GM06990 (cell line): ENCODE measurements around the gene PROP1.
"Not testable (repeated sequence)": the region's sequence is repeated elsewhere in the genome, so short reads cannot be mapped to it uniquely, and the experiment has no call there.

ENCODE experiments used
- DNase-seq: peaks from one replicate; pipeline ENCODE4 v3.0.0-alpha.2; 2011; ENCODE audit not compliant: insufficient read length; ENCODE audit errors: extremely low read depth
- H3K27me3 ChIP-seq: replicated peaks from 2 replicates; pipeline ENCODE4 v1.6.0; 2011; ENCODE audit warnings: low read length; ENCODE audit not compliant: control insufficient read depth, insufficient read depth
- H3K36me3 ChIP-seq: 2 replicates; pipeline ENCODE4 v1.5.1; 2011; ENCODE audit warnings: low read length; ENCODE audit not compliant: control insufficient read depth, insufficient read depth
- H3K4me3 ChIP-seq: replicated peaks from 2 replicates; pipeline ENCODE4 v1.5.1; 2011; ENCODE audit warnings: low read depth, mild to moderate bottlenecking, control low read depth, low read length
- TF ChIP-seq, protein P1 (sequence below): IDR thresholded peaks from 2 replicates; pipeline ENCODE4 v1.5.1; 2011; ENCODE audit warnings: low read length, control low read depth, mild to moderate bottlenecking, inconsistent platforms; ENCODE audit not compliant: insufficient read depth, poor library complexity, severe bottlenecking

PROP1 gene

DNA sequence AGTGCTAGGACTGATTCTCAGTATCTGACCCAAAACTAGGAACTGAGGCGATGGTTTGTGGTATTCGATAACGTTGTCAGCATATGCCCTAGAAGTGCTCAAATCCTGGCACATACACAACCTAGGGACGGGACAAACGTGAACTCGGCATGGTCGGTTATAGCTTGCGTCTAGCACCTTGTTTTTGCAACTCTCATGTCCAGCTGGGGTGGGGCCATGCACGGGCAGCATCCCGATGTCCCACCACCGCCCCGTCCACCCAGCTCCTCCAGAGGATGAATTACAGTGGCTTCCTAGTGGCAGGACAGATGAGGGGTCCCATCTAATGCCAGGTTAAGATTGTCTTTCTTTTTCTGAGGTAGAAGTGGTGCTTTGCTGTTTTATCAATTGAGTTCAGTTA lies 31.6 kb downstream of the PROP1 start:
- no peak for DNase-seq
- H3K27me3 ChIP-seq, result no peaks in the 10 kb centered on the region
- H3K36me3 ChIP-seq, result no peaks in the 10 kb centered on the region
- TF ChIP-seq, protein P1, sequence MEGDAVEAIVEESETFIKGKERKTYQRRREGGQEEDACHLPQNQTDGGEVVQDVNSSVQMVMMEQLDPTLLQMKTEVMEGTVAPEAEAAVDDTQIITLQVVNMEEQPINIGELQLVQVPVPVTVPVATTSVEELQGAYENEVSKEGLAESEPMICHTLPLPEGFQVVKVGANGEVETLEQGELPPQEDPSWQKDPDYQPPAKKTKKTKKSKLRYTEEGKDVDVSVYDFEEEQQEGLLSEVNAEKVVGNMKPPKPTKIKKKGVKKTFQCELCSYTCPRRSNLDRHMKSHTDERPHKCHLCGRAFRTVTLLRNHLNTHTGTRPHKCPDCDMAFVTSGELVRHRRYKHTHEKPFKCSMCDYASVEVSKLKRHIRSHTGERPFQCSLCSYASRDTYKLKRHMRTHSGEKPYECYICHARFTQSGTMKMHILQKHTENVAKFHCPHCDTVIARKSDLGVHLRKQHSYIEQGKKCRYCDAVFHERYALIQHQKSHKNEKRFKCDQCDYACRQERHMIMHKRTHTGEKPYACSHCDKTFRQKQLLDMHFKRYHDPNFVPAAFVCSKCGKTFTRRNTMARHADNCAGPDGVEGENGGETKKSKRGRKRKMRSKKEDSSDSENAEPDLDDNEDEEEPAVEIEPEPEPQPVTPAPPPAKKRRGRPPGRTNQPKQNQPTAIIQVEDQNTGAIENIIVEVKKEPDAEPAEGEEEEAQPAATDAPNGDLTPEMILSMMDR, result no peak
- H3K4me3 ChIP-seq, result no peak overlapping the region

DNA sequence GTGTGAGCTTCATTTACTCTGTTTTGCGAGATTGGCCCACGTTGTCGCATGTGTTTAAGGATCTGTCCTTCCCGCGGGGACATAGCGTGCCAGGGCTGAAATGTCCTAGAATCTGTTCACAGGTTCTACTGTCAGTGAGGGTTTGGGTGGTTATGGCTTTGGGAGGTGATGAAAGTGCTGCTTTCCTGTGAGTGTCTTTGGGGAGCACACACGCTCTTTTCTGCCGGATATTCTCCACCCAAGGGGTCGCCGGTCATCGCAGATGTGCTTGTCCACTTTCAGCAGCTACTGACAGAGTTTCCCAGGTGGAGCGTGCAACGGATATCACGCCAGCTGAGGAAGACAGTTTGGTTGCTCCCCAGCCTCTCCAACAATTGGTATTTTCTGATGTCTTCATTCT lies 32.1 kb downstream of the PROP1 start:
- no peak for DNase-seq
- Histone ChIP-seq H3K27me3 (no peaks in the 10 kb centered on the region), H3K36me3 (no peaks in the 10 kb centered on the region), H3K4me3 (no peak overlapping the region)
- TF ChIP-seq, protein P1, result no peak

DNA sequence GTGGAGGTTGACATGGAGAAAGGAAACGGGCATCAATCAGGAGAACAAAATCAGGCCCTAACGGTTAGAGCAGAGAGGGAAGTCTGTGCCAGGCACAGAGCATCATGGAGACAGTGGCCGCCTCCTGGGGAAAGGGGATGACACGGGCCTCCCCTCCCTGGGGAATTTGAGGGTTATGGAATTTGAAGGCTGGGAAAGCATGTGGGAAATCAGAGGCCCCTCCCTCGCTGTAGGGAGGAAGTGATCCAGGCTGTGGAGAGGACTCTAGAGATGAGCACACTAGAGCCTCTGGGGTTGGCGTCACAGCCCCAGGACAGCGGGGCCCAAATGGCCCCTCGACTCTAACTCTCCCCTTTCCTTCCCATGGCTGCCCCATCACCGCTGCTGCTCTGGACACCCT lies 36.7 kb downstream of the PROP1 start:
- TF ChIP-seq, protein P1, result no peak
- H3K36me3 ChIP-seq, result no peaks in the 10 kb centered on the region
- DNase-seq, result no peak
- H3K4me3 ChIP-seq, result no peak overlapping the region
- no peaks in the 10 kb centered on the region for H3K27me3 ChIP-seq

DNA sequence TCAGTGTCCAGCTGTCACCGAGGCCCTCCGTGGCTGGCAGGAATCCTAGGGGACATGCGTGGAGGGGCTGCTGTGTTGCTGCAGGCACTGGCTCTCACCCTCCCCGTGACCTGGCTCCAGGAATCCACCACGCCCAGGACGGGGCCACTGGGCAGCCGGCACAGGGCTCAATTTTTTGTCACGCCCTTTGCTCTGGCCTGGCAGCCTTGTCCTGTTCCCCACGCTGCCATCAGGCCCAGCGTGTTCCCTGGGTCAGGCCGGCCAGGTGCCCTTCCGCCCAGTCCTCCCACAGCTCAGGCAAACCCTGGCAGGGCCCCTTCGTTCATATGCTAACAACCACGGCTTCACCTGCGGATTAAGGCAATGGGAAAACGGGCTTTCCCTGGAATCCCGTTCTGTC lies 37.3 kb downstream of the PROP1 start:
- H3K4me3 ChIP-seq, result no peak overlapping the region

DNA sequence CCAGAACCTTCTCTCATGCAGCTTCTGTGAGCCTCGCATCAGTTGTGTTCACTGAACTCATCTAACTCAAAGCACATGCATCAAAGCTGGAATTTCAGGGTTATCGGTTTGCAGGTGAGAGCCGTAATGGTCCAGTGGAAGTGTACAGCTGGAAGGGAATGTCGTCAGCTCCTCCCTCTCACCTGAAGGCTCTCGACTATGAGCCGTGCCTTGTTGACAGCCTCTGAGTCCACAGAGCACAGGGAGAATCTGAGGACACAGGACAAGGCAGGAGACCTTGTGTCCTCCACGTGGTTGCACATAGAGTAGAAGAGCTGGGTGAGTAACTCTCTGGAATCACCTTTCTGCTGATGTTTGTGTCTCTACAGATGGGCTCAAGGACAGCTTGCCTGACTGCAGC lies 38.8 kb downstream of the PROP1 start:
- DNase-seq, result no peak
- no peaks in the 10 kb centered on the region for H3K36me3 ChIP-seq
- H3K4me3 ChIP-seq, result no peak overlapping the region
- H3K27me3 ChIP-seq, result no peaks in the 10 kb centered on the region
- TF ChIP-seq, protein P1, result no peak

More for the DNA sequence above, 37.3 kb downstream of the PROP1 start:
- Histone ChIP-seq H3K36me3 (no peaks in the 10 kb centered on the region), H3K27me3 (no peaks in the 10 kb centered on the region)
- no peak for DNase-seq
- TF ChIP-seq, protein P1, result no peak

DNA sequence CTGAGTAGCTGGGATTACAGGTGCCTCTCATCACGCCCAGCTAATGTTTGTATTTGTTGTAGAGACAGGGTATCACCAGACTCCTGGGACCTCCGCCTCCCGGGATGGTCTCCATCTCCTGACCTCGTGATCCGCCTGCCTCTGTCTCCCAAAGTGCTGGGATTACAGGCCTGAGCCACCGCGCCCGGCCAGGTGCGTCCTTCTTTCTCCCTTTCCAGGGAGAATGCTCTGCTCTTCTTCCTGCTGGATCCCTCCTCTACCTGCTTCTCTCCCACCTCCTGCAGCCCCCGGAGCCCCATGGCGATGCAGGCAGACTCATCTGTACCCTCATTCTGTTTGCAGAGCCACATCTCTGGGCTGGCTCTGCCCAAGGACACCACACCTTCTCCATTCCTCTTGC lies 42.9 kb downstream of the PROP1 start:
- not testable (repeated sequence) for DNase-seq, H3K4me3 ChIP-seq, H3K27me3 ChIP-seq, H3K36me3 ChIP-seq

DNA sequence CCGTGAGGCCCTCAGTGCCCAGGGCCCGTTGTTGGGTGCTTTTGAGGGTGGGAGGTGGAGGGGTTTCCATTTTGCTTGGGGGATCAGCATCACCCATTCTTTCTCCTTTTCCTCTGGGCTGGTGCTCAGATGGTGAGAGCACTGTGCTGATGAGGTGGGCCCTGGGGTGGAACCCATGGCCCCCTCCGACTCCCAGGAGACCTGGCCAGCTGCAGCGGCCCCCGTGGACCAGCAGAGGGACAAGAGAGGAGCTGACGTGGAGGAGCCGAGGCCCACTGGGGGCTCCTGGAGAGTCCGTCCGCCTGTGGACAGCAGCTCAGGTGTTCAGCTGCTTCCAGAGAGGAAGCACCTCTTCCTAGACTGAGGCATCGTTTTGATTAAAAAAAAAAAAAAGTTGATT lies 46.4 kb downstream of the PROP1 start:
- not testable (repeated sequence) for H3K4me3 ChIP-seq, H3K27me3 ChIP-seq, H3K36me3 ChIP-seq, DNase-seq

DNA sequence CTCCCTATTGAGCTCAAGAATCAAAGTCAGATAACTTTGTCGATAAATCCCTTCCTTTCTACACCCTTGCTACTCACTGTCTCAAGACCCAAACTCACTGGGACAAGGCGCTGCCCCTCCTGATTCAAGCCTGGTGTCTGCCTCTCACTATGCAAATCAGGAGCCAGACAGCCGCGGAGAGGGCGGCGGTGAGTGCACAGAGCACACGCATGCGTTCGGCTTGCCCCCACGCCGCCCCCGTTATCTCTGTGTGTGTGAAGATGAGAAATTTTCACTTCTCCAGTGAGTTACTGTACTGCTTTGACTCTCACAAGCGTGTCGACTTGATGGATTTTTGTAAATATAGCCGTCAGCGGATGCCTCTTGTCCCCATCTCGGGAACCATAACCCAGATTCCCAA lies 47.0 kb downstream of the PROP1 start:
- H3K36me3 ChIP-seq, DNase-seq, H3K4me3 ChIP-seq, H3K27me3 ChIP-seq: not testable (repeated sequence)

DNA sequence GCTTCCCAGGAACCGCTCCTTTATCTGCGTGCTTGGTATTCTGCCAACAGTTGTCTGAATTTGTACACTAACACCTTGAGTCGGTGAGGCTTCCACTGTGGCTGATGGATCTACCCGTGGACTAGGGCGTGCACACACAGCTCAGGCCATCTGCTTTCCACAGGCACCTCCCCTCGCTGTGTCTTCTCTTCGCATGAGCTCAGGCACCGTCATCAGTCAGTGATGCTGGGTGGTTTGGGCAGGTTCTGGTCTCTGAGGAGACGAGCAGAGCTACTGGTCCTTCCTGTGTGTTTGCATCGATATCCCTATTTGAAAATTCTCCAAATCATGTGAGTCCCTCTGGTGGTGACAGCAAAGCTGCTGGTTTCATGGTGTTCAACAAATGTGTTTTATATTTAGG lies 48.1 kb downstream of the PROP1 start:
- not testable (repeated sequence) for H3K36me3 ChIP-seq, DNase-seq, H3K27me3 ChIP-seq, H3K4me3 ChIP-seq
